PC-3 (cell line): ENCODE data around the gene TNPO1. TPM values are rescaled to one million over a fixed set of nuclear protein-coding genes. Genes with fewer than 3 reads are reported as not detected.

ENCODE experiments used
- ATAC-seq: fragments of 200-7000 bp; cut with Tn5 transposase; 2 replicates; pipeline ENCODE4 v1.9.1; 2020; ENCODE audit warnings: mild to moderate bottlenecking, moderate library complexity
- BruUV-seq: library from RNA; stranded (reverse); fragments of 400-500 nt; replicated peaks from 2 replicates; lab custom pipeline; 2021; lab: Mats Ljungman, UMichigan
- CTCF ChIA-PET: fragments of 300-600 bp; sonication (Branson Sonifier 250); formaldehyde crosslinking; loops from one replicate; lab custom pipeline; 2022; ENCODE audit warnings: antibody characterized with exemption; lab: Charles Lee
- POLR2A ChIA-PET: fragments of 300-600 bp; sonication (Branson Sonifier 250); formaldehyde crosslinking; loops from one replicate; lab custom pipeline; 2022; ENCODE audit warnings: antibody characterized with exemption; ENCODE audit not compliant: unreplicated experiment; lab: Charles Lee
- DNase-seq: peaks from one replicate; pipeline ENCODE4 v3.0.0-alpha.2; 2015
- H2AFZ ChIP-seq: fragments of 300-600 bp; sonication (generic); 2 replicates; pipeline ENCODE4 v1.6.0; 2016; ENCODE audit warnings: antibody characterized with exemption, low read length
- H3F3A ChIP-seq: fragments of 300-600 bp; sonication (generic); one replicate; pipeline ENCODE4 v1.6.0; 2017; ENCODE audit warnings: antibody characterized with exemption, low read length, control low read depth, mild to moderate bottlenecking; ENCODE audit not compliant: unreplicated experiment
- H3K27ac ChIP-seq: fragments of 300-600 bp; sonication (generic); 2 replicates; pipeline ENCODE4 v1.5.1; 2016; ENCODE audit warnings: mild to moderate bottlenecking, low read length
- H3K27me3 ChIP-seq: fragments of 300-600 bp; sonication (generic); 2 replicates; pipeline ENCODE4 v1.6.1; 2016; ENCODE audit warnings: low read length, mixed read lengths
- H3K36me3 ChIP-seq: fragments of 300-600 bp; sonication (generic); 2 replicates; pipeline ENCODE4 v1.6.1; 2016; ENCODE audit warnings: low read depth, mixed run types, low read length, mixed read lengths
- H3K4me1 ChIP-seq: fragments of 300-600 bp; sonication (generic); 2 replicates; pipeline ENCODE4 v1.5.1; 2016; ENCODE audit warnings: low read length; ENCODE audit not compliant: insufficient read depth
- H3K4me2 ChIP-seq: fragments of 300-600 bp; sonication (generic); 2 replicates; pipeline ENCODE4 v1.6.0; 2016; ENCODE audit warnings: low read length
- H3K4me3 ChIP-seq: fragments of 300-600 bp; sonication (generic); 2 replicates; pipeline ENCODE4 v1.5.1; 2016; ENCODE audit warnings: mild to moderate bottlenecking, low read length, mixed read lengths
- H3K79me2 ChIP-seq: fragments of 300-600 bp; sonication (generic); 2 replicates; pipeline ENCODE4 v1.6.1; 2017; ENCODE audit warnings: low read length, mixed read lengths
- H3K9ac ChIP-seq: fragments of 300-600 bp; sonication (generic); 2 replicates; pipeline ENCODE4 v1.6.0; 2016; ENCODE audit warnings: mild to moderate bottlenecking, low read length
- H3K9me2 ChIP-seq: fragments of 300-600 bp; sonication (generic); replicated peaks from 2 replicates; pipeline ENCODE4 v1.6.1; 2016; ENCODE audit warnings: mixed run types, low read length, mixed read lengths
- H3K9me3 ChIP-seq: fragments of 300-600 bp; sonication (generic); 2 replicates; pipeline ENCODE4 v1.6.1; 2016; ENCODE audit warnings: low read length, mixed read lengths
- H4K20me1 ChIP-seq: fragments of 300-600 bp; sonication (generic); 2 replicates; pipeline ENCODE4 v1.6.1; 2016; ENCODE audit warnings: low read length, mixed read lengths
- CTCF ChIP-seq: fragments of 300-600 bp; sonication (generic); conservative IDR thresholded peaks from 2 replicates; pipeline ENCODE4 v1.5.1; 2017; ENCODE audit warnings: antibody characterized with exemption, low read depth, mild to moderate bottlenecking, low read length
- EZH2 ChIP-seq: fragments of 300-600 bp; sonication (generic); IDR thresholded peaks from one replicate; pipeline ENCODE4 v1.6.1; 2017; ENCODE audit warnings: antibody characterized with exemption, mild to moderate bottlenecking, low read length; ENCODE audit not compliant: unreplicated experiment
- EZH2phosphoT487 ChIP-seq: fragments of 300-600 bp; sonication (generic); IDR thresholded peaks from 2 replicates; pipeline ENCODE4 v1.6.1; 2018; ENCODE audit warnings: mild to moderate bottlenecking, antibody characterized with exemption, low read length, borderline replicate concordance
- intact Hi-C: fragments of 100-400 bp; cut with micrococcal nuclease; formaldehyde crosslinking; loops from 2 replicates; pipeline ENCODE4 v1.9.0; 2023
- total RNA-seq: library from RNA; depleted of rRNA; stranded (reverse); fragments of >200 nt; gene quantifications from 2 replicates; pipeline ENCODE4 v1.2.3, GENCODE V29; 2014

The TNPO1 gene
- total RNA-seq, 1 experiment from 2014 or later: 187 TPM

DNA sequence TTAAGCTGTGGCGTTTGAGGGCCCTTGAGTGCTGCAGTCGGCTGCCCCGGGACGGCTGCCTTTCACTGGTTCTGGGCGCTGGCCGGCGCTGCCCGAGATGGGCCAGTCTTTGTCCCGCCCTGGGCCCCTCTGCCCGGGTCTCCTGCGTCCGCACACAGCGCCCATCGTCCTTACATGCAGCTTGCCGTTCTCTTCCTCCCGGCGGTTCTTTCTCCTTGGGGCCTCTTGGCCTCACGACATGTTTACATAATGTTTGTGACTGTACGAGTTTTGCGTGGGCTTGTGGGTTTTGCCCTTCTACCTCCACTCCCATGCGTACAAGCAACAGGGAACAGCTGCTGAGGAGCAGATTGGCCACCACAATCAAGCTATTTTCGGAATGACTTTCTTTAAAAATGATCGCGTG lies 618 bp downstream of the TNPO1 start:
- Histone ChIP-seq H3K27ac (peak overlapping the region; percentile 85), H4K20me1 (no peaks in the 10 kb centered on the region), H3K9me2 (no peaks in the 10 kb centered on the region), H3K27me3 (no peaks in the 10 kb centered on the region), H3F3A (no peaks in the 10 kb centered on the region), H3K4me2 (peak overlapping the region; percentile 87), H3K9ac (peak overlapping the region; percentile 95), H3K4me1 (peaks cover 28% of the 10 kb centered on the region), H3K36me3 (no peaks in the 10 kb centered on the region; the same call in 1 of the 2 replicates), H3K4me3 (peak overlapping the region; percentile 86), H2AFZ (peak overlapping the region; percentile 93), H3K79me2 (peaks cover 56% of the 10 kb centered on the region), H3K9me3 (no peaks in the 10 kb centered on the region)
- TF ChIP-seq EZH2 (no peak), CTCF (no peak), EZH2phosphoT487 (no peak)
- ATAC-seq: peak; percentile 30
- ChIA-PET CTCF (interaction anchor here (1.1 kb wide), 1 partner anchor 206 kb away, joined by 5 read pairs; no protein-coding TSS in a partner anchor), POLR2A (interaction anchor here (0.5 to 0.7 kb wide), 3 partner anchors 62 to 204 kb away, joined by 3 to 5 read pairs (median 3); no protein-coding TSS in a partner anchor)
- intact Hi-C loops: loop anchor here (1.0 to 10.0 kb wide), 6 partner anchors 28 to 450 kb away; no protein-coding TSS in a partner anchor
- BruUV-seq: no TSS peak
- peak; percentile 35 for DNase-seq

DNA sequence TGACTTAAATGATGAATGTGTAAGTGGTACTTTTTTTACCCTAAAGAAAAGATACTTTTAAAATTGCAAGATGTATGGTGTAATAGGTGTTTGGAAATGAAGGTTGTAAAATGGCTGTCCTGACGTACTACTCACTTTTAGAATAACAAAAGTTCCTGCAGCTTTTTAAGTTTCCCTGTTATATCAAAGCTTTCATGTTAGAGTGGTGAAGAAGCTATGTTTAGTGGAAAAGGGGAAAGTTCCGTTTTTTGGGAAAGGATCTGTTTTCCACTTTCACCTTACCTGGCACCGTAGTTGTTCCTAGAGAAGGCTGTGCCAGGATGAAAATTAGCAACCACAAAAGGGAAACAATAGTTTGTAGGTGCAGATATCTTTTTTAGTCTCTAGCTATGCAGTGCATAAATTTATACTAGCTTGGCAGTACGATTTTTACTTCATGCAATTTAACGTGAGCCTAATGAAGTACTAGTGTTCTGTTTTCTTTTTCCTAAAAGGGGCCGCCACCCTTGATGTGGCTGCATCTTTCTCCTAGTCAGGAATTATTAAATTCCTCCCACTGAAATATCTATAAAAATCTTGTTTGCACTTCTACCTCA lies 1.3 kb downstream of the TNPO1 start:
- TF ChIP-seq CTCF (no peak), EZH2 (no peak), EZH2phosphoT487 (no peak)
- H3K4me3 ChIP-seq: peak overlapping the region; percentile 86
- no peaks in the 10 kb centered on the region for H4K20me1 ChIP-seq
- no peaks in the 10 kb centered on the region for H3F3A ChIP-seq
- H3K9me3 ChIP-seq: no peaks in the 10 kb centered on the region
- H2AFZ ChIP-seq: peak overlapping the region; percentile 93; the same call in 1 of the 2 replicates
- peak overlapping the region; percentile 95 for H3K9ac ChIP-seq
- no peaks in the 10 kb centered on the region for H3K9me2 ChIP-seq
- TSS peak; percentile 47 for BruUV-seq
- ATAC-seq: no peak
- peak overlapping the region; percentile 85; the same call in 1 of the 2 replicates for H3K27ac ChIP-seq
- CTCF ChIA-PET: interaction anchor here (0.6 to 1.1 kb wide), 2 partner anchors 51 to 207 kb away, joined by 4 to 5 read pairs; no protein-coding TSS in a partner anchor
- H3K36me3 ChIP-seq: no peaks in the 10 kb centered on the region; the same call in 1 of the 2 replicates
- intact Hi-C loops: loop anchor here (1.0 to 10.0 kb wide), 6 partner anchors 29 to 450 kb away; no protein-coding TSS in a partner anchor
- H3K4me1 ChIP-seq: peaks cover 33% of the 10 kb centered on the region
- POLR2A ChIA-PET: interaction anchor here (0.5 to 0.7 kb wide), 4 partner anchors 191 to 218 kb away, joined by 3 to 5 read pairs (median 4); no protein-coding TSS in a partner anchor
- no peaks in the 10 kb centered on the region for H3K27me3 ChIP-seq
- peak overlapping the region; percentile 87 for H3K4me2 ChIP-seq
- H3K79me2 ChIP-seq: peaks cover 63% of the 10 kb centered on the region
- no peak for DNase-seq
